ENCODE results near the gene ZNF385C.

GRCh38 chr17:41984454-41984853, 113.8 kb downstream of the ZNF385C start:
- TF ChIP-seq CTCF (IDR thresholded peaks at IDR 0.05) (no peak), POLR2A (IDR thresholded peaks at IDR 0.05) (no peak), EP300 (IDR thresholded peaks at IDR 0.05) (no peak)
